Globus pallidus (tissue), 1 donor: ENCODE data around the gene ABR.
"Not testable (repeated sequence)": the region's sequence is repeated elsewhere in the genome, so short reads cannot be mapped to it uniquely, and the experiment has no call there.

Experiments used
- DNase-seq: peaks from one replicate; pipeline ENCODE4 v3.0.0-alpha.2; 2015; ENCODE audit warnings: low spot score

Gene ABR

GRCh38 chr17:1201132-1201702 lies 21.4 kb upstream of the ABR start:
- DNase-seq = no peak

GRCh38 chr17:1199271-1199743 lies 19.5 kb upstream of the ABR start:
- not testable (repeated sequence) for DNase-seq

- DNase-seq = peak; percentile 77
Measured at GRCh38 chr17:1197781-1198490, 18.2 kb upstream of the ABR start.

- peak; percentile 66 for DNase-seq
Measured at GRCh38 chr17:1197379-1197778, 17.6 kb upstream of the ABR start.

- no peak for DNase-seq
Measured at GRCh38 chr17:1196946-1197345, 17.2 kb upstream of the ABR start.

GRCh38 chr17:1192911-1193699 lies 13.3 kb upstream of the ABR start:
- no peak for DNase-seq

GRCh38 chr17:1190751-1191331 lies 11.1 kb upstream of the ABR start:
- no peak for DNase-seq

- DNase-seq = peak; percentile 51
Measured at GRCh38 chr17:1188812-1189504, 9.2 kb upstream of the ABR start.

- DNase-seq = peak; percentile 71
Measured at GRCh38 chr17:1186923-1187771, 7.4 kb upstream of the ABR start.

- no peak for DNase-seq
Measured at GRCh38 chr17:1186214-1186820, 6.5 kb upstream of the ABR start.

- no peak for DNase-seq
Measured at GRCh38 chr17:1183171-1183873, 3.5 kb upstream of the ABR start.

GRCh38 chr17:1182811-1183170 lies 3.0 kb upstream of the ABR start:
- DNase-seq = no peak

- no peak for DNase-seq
Measured at GRCh38 chr17:1181753-1182137, 2.0 kb upstream of the ABR start.

- DNase-seq = no peak
Measured at GRCh38 chr17:1180958-1181752, 1.4 kb upstream of the ABR start.

- DNase-seq = no peak
Measured at GRCh38 chr17:1179112-1179817, 516 bp downstream of the ABR start.

GRCh38 chr17:1177016-1177700 lies 2.6 kb downstream of the ABR start:
- no peak for DNase-seq

GRCh38 chr17:1174263-1174880 lies 5.4 kb downstream of the ABR start:
- DNase-seq = no peak
